GM10248 (cell line): Measurements from ENCODE around the gene ABHD12B.

Source experiments
- CTCF ChIA-PET: fragments of 300-600 bp; sonication (Branson Sonifier 250); formaldehyde crosslinking; extraction: SDS; loops from one replicate; lab custom pipeline; 2021; ENCODE audit warnings: antibody characterized with exemption; lab: Yijun Ruan, JAX
- POLR2A ChIA-PET: fragments of 350-650 bp; sonication (Branson Sonifier 250); formaldehyde crosslinking; extraction: SDS; loops from one replicate; lab custom pipeline; 2020; ENCODE audit warnings: antibody characterized with exemption; lab: Yijun Ruan, JAX
- DNase-seq: peaks from one replicate; pipeline ENCODE4 v3.0.0; 2012; ENCODE audit errors: extremely low spot score
- TF ChIP-seq, protein P1 (sequence below): IDR thresholded peaks from 2 replicates; pipeline ENCODE4 v1.5.1; 2012; ENCODE audit warnings: mild to moderate bottlenecking, low read depth; ENCODE audit errors: extremely low read depth, missing control alignments, control extremely low read depth

Gene ABHD12B

DNA sequence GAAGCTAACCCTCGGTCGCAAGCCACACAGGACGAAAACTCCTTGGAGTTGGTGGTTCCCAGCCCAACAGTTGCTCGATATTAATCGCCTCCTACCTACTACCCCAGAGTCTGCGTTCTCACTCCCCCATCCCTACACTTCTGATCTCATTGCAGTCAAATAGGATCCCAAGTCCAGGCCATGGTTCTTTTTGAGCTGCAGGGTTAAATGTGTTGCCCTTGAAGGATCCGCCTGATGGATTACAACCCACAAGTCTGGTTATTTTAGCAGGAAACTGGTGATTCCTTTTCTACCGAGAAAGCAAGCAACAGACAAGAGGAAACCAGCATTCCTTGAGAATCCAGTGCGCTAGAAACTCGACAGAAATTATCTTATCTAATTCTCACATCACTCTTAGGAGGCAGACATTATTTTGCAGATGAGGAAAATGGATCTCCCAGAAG is 40.1 kb upstream of the ABHD12B start:
- DNase-seq = no peak
- TF ChIP-seq, protein P1, sequence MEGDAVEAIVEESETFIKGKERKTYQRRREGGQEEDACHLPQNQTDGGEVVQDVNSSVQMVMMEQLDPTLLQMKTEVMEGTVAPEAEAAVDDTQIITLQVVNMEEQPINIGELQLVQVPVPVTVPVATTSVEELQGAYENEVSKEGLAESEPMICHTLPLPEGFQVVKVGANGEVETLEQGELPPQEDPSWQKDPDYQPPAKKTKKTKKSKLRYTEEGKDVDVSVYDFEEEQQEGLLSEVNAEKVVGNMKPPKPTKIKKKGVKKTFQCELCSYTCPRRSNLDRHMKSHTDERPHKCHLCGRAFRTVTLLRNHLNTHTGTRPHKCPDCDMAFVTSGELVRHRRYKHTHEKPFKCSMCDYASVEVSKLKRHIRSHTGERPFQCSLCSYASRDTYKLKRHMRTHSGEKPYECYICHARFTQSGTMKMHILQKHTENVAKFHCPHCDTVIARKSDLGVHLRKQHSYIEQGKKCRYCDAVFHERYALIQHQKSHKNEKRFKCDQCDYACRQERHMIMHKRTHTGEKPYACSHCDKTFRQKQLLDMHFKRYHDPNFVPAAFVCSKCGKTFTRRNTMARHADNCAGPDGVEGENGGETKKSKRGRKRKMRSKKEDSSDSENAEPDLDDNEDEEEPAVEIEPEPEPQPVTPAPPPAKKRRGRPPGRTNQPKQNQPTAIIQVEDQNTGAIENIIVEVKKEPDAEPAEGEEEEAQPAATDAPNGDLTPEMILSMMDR = no peak
- ChIA-PET CTCF (interaction anchor here (1.0 to 1.4 kb wide), 2 partner anchors 9 to 29 kb away, joined by 5 to 9 read pairs; no protein-coding TSS in a partner anchor), POLR2A (interaction anchor here (1.9 kb wide), 1 partner anchor 10 kb away, joined by 6 read pairs; no protein-coding TSS in a partner anchor)

DNA sequence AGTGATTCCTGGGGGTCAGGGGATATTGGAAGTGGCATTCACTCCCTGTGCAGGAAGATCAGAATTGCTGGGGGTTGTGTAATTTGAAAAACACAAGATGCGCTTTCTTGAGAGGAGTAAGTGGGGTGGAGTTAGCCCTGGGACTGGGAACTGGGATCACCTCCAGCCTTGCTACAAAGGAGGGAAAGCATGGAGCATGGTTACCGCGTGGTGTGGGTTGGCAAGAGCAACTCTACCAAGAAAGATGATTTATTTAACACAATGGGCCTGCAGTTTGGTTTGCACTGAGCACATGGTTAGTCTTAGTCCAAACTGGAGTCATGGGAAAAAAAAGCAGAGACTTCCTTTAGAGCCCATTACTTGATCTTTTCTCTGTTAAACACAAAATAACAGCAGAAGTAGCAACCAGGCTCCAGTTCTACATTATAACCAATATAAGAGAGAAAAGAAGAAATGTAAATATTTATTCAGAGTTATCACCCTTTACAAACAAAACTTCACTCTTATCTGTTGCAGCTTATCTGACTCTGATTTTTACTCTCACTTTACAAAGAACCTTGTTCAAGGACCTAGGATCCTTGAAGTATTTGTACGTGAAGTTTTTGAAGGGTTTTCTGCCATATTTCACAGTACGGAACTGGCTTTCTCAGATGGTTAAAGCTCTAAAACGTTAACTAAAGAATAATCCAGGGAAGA is 38.8 kb upstream of the ABHD12B start:
- CTCF ChIA-PET = interaction anchor here (0.7 kb wide), 1 partner anchor 10 kb away, joined by 3 read pairs; no protein-coding TSS in a partner anchor
- no peak for DNase-seq
- TF ChIP-seq, protein P1 = no peak
- POLR2A ChIA-PET = no interaction called here

DNA sequence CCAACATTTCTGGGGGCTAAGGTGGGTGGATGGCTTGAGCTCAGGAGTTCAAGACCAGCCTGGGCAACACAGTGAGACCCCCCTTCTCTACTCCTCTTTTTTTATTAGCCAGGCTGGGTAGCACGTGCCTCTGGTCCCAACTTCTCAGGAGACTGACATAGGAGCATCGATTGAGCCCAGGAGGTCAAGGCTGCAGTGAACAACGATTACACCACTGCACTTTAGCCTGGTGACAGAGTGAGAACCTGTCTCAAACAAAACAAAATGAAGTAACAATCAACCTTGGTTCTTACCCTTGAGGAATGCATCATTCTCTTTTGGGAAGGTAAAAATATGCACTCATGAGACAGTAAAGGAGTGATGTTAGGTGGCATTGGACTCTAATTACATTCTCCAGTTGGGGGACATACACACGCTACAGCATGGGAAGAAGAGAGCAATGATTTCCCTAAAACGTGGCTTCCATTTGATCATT is 37.0 kb upstream of the ABHD12B start:
- DNase-seq = no peak
- POLR2A ChIA-PET = no interaction called here
- TF ChIP-seq, protein P1 = no peak
- CTCF ChIA-PET = no interaction called here

DNA sequence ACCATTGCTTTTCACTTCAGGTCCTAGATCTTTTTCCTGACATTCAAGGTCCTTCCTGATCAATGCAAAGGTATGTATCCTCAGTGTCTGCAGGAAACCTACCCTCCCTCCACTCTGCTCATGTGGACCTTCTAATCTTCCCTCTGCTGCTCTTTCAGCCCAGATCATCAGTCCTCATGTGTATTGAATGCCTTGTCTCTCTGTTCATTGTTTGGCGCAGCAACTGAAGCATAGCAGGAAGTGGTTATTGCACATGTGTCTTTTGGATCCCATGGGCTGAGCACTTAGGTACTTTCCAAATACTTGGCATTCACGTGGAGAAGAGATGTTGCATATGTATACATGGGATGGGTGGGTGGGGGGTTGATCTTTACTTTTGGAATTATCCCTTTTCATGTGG is 36.6 kb upstream of the ABHD12B start:
- TF ChIP-seq, protein P1 = no peak
- no peak for DNase-seq
- ChIA-PET POLR2A (no interaction called here), CTCF (no interaction called here)

DNA sequence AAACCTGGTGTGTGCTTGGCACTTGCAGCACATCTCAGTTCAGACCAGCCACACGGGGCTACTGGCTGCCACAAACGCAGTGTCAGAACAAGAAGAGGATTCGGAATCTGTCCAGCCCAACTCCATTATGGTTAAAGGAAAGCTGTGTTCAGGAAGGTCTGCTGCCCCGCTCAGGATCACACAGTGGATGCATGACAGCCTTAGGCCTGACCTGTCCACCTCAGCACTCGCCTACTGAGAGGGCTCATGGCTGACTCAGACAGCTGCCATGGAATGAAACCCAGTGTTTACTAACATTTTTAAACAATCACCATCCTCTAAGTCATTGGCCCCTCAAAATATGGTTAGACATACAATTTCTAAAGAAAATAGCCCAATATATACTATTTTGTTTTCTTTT is 35.3 kb upstream of the ABHD12B start:
- CTCF ChIA-PET = no interaction called here
- no peak for DNase-seq
- TF ChIP-seq, protein P1 = no peak
- POLR2A ChIA-PET = no interaction called here

DNA sequence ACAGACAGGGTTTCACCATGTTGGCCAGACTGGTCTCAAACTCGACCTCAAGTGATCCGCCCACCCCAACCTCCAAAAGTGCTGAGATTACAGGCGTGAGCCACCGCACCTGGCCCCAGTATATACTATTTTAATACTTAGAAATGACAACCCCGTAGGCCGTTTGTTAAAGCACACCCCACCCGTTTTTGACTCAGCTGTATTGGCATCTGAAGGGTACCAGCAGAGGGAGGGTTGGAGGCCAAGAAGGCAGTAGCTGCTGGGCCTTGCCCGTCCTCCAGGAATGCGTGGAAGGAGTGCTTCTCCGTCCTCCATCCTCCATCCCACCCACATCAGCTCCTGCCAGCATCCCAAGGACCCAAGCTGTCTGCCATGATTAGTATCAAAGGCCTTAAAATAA is 34.6 kb upstream of the ABHD12B start:
- DNase-seq = no peak
- CTCF ChIA-PET = interaction anchor here (0.8 to 3.7 kb wide), 2 partner anchors 15 to 23 kb away, joined by 3 to 15 read pairs; no protein-coding TSS in a partner anchor
- TF ChIP-seq, protein P1 = no peak

More for the DNA sequence above, 34.6 kb upstream of the ABHD12B start:
- POLR2A ChIA-PET = no interaction called here
